Transverse colon (tissue), 3 donors: Measurements from ENCODE around the gene SH3BP5.

Source experiments
- POLR2A ChIP-seq: fragments of 450-650 bp; IDR thresholded peaks from one replicate; pipeline ENCODE4 v1.6.1; 2016; ENCODE audit warnings: antibody characterized with exemption, mild to moderate bottlenecking, moderate library complexity
- TF ChIP-seq, protein P1 (sequence below), 5 experiments: fragments of 200-600 bp in 3 of 5; fragments of 450-650 bp in 2 of 5; sonication (generic) in 3 of 5; IDR thresholded peaks; 1 replicate in 2 of 5; 2 replicates in 3 of 5; pipeline ENCODE4 v1.5.1; 2016 to 2017; ENCODE audit warnings: antibody characterized with exemption in 5 of 5, inconsistent platforms in 3 of 5, mild to moderate bottlenecking in 2 of 5, moderate library complexity in 1 of 5

- TF ChIP-seq, protein P1, sequence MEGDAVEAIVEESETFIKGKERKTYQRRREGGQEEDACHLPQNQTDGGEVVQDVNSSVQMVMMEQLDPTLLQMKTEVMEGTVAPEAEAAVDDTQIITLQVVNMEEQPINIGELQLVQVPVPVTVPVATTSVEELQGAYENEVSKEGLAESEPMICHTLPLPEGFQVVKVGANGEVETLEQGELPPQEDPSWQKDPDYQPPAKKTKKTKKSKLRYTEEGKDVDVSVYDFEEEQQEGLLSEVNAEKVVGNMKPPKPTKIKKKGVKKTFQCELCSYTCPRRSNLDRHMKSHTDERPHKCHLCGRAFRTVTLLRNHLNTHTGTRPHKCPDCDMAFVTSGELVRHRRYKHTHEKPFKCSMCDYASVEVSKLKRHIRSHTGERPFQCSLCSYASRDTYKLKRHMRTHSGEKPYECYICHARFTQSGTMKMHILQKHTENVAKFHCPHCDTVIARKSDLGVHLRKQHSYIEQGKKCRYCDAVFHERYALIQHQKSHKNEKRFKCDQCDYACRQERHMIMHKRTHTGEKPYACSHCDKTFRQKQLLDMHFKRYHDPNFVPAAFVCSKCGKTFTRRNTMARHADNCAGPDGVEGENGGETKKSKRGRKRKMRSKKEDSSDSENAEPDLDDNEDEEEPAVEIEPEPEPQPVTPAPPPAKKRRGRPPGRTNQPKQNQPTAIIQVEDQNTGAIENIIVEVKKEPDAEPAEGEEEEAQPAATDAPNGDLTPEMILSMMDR (IDR thresholded peaks at IDR 0.05), result no peak
- no peak for TF ChIP-seq POLR2A
Observed at GRCh38 chr3:15269091-15269989, 63.0 kb downstream of the SH3BP5 start.
